HG02763 (cell line): ENCODE data around the gene LIN54.
A peak's percentile ranks its signal among the peaks of the same experiment; 100 is the strongest.
"Not testable (repeated sequence)": the region's sequence is repeated elsewhere in the genome, so short reads cannot be mapped to it uniquely, and the experiment has no call there.

Experiments used
- ATAC-seq: cut with Tn5 transposase; IDR thresholded peaks from one replicate; pipeline ENCODE4 v1.9.1; 2021; ENCODE audit warnings: mild to moderate bottlenecking, moderate library complexity; ENCODE audit not compliant: unreplicated experiment

The LIN54 gene

GRCh38 chr4:83012687-83013419 lies 2.2 kb upstream of the LIN54 start:
- peak; percentile 81 for ATAC-seq

- ATAC-seq = no peak
Measured at GRCh38 chr4:83012200-83012686, 1.6 kb upstream of the LIN54 start.

GRCh38 chr4:83011689-83012199 lies 1.1 kb upstream of the LIN54 start:
- no peak for ATAC-seq

- ATAC-seq = no peak
Measured at GRCh38 chr4:83010111-83010521, 507 bp downstream of the LIN54 start.

- no peak for ATAC-seq
Measured at GRCh38 chr4:83009529-83009928, 1.1 kb downstream of the LIN54 start.

GRCh38 chr4:83003044-83003791 lies 7.4 kb downstream of the LIN54 start:
- not testable (repeated sequence) for ATAC-seq

- ATAC-seq = no peak
Measured at GRCh38 chr4:83002329-83002728, 8.3 kb downstream of the LIN54 start.

- no peak for ATAC-seq
Measured at GRCh38 chr4:82998898-82999297, 11.7 kb downstream of the LIN54 start.

GRCh38 chr4:82994834-82995233 lies 15.8 kb downstream of the LIN54 start:
- ATAC-seq = no peak

- peak; percentile 80 for ATAC-seq
Measured at GRCh38 chr4:82989575-82990429, 20.8 kb downstream of the LIN54 start.

GRCh38 chr4:82988323-82988832 lies 22.2 kb downstream of the LIN54 start:
- no peak for ATAC-seq

- not testable (repeated sequence) for ATAC-seq
Measured at GRCh38 chr4:82987519-82987918, 23.1 kb downstream of the LIN54 start.

- ATAC-seq = no peak
Measured at GRCh38 chr4:82984459-82984858, 26.2 kb downstream of the LIN54 start.

GRCh38 chr4:82983444-82983843 lies 27.2 kb downstream of the LIN54 start:
- ATAC-seq = no peak

GRCh38 chr4:82981138-82981537 lies 29.5 kb downstream of the LIN54 start:
- ATAC-seq = no peak

GRCh38 chr4:82975792-82976191 lies 34.8 kb downstream of the LIN54 start:
- ATAC-seq = no peak

- ATAC-seq = no peak
Measured at GRCh38 chr4:82969414-82969813, 41.2 kb downstream of the LIN54 start.

- peak; percentile 60 for ATAC-seq
Measured at GRCh38 chr4:82968972-82969371, 41.7 kb downstream of the LIN54 start.

- ATAC-seq = no peak
Measured at GRCh38 chr4:82965763-82966162, 44.9 kb downstream of the LIN54 start.

- no peak for ATAC-seq
Measured at GRCh38 chr4:82957045-82957444, 53.6 kb downstream of the LIN54 start.

GRCh38 chr4:82954212-82954611 lies 56.4 kb downstream of the LIN54 start:
- no peak for ATAC-seq
